ENCODE data around the gene CISD2. TPM values are rescaled to one million over a fixed set of nuclear protein-coding genes. Genes with fewer than 3 reads are reported as not detected.

Gene CISD2
- total RNA-seq, 1 donor from 2014 or later, result 22.7 TPM

GRCh38 chr4:102849579-102850104, 19.1 kb upstream of the CISD2 start:
- TF ChIP-seq CTCF (IDR thresholded peaks at IDR 0.05; ENCODE audit: partially characterized antibody, unreplicated experiment), result no peak
- no peaks in the 10 kb centered on the region for H3K4me1 Mint-ChIP-seq (ENCODE audit: low read depth, unreplicated experiment)
- no peak overlapping the region for H3K4me3 Mint-ChIP-seq (ENCODE audit: unreplicated experiment)

GRCh38 chr4:102850370-102850769, 18.4 kb upstream of the CISD2 start:
- DNase-seq, result no peak
- TF ChIP-seq CTCF (IDR thresholded peaks at IDR 0.05; ENCODE audit: partially characterized antibody, unreplicated experiment), result no peak
- H3K36me3 Mint-ChIP-seq (ENCODE audit: unreplicated experiment), result no peaks in the 10 kb centered on the region
- H3K27me3 Mint-ChIP-seq (ENCODE audit: unreplicated experiment), result peaks cover 1% of the 10 kb centered on the region
- no peaks in the 10 kb centered on the region for H3K4me1 Mint-ChIP-seq (ENCODE audit: low read depth, unreplicated experiment)
- no peaks in the 10 kb centered on the region for H3K9me3 Mint-ChIP-seq (ENCODE audit: unreplicated experiment)
- no peak overlapping the region for H3K4me3 Mint-ChIP-seq (ENCODE audit: unreplicated experiment)
- H3K27ac Mint-ChIP-seq (ENCODE audit: unreplicated experiment), result no peak overlapping the region

More at GRCh38 chr4:102849579-102850104, 19.1 kb upstream of the CISD2 start:
- Mint-ChIP-seq H3K27me3 (ENCODE audit: unreplicated experiment) (peaks cover 1% of the 10 kb centered on the region), H3K27ac (ENCODE audit: unreplicated experiment) (no peak overlapping the region), H3K36me3 (ENCODE audit: unreplicated experiment) (no peaks in the 10 kb centered on the region), H3K9me3 (ENCODE audit: unreplicated experiment) (no peaks in the 10 kb centered on the region)
- DNase-seq, result no peak

- Mint-ChIP-seq H3K36me3 (ENCODE audit: unreplicated experiment) (peaks cover 20% of the 10 kb centered on the region), H3K4me3 (ENCODE audit: unreplicated experiment) (no peak overlapping the region), H3K4me1 (ENCODE audit: low read depth, unreplicated experiment) (no peaks in the 10 kb centered on the region), H3K27me3 (ENCODE audit: unreplicated experiment) (peaks cover 3% of the 10 kb centered on the region), H3K9me3 (ENCODE audit: unreplicated experiment) (peaks cover 6% of the 10 kb centered on the region), H3K27ac (ENCODE audit: unreplicated experiment) (no peak overlapping the region)
- no peak for DNase-seq
- TF ChIP-seq CTCF (IDR thresholded peaks at IDR 0.05; ENCODE audit: partially characterized antibody, unreplicated experiment), result no peak
These were observed 9.8 kb upstream of the CISD2 start for GRCh38 chr4:102858828-102859464.

GRCh38 chr4:102860611-102861324, 8.0 kb upstream of the CISD2 start:
- no peak for TF ChIP-seq CTCF (IDR thresholded peaks at IDR 0.05; ENCODE audit: partially characterized antibody, unreplicated experiment)
- H3K27me3 Mint-ChIP-seq (ENCODE audit: unreplicated experiment), result peaks cover 2% of the 10 kb centered on the region
- no peak overlapping the region for H3K4me3 Mint-ChIP-seq (ENCODE audit: unreplicated experiment)
- no peak overlapping the region for H3K27ac Mint-ChIP-seq (ENCODE audit: unreplicated experiment)
- H3K4me1 Mint-ChIP-seq (ENCODE audit: low read depth, unreplicated experiment), result no peaks in the 10 kb centered on the region
- peaks cover 20% of the 10 kb centered on the region for H3K36me3 Mint-ChIP-seq (ENCODE audit: unreplicated experiment)
- H3K9me3 Mint-ChIP-seq (ENCODE audit: unreplicated experiment), result peaks cover 6% of the 10 kb centered on the region
- no peak for DNase-seq

- H3K27ac Mint-ChIP-seq (ENCODE audit: unreplicated experiment), result no peak overlapping the region
- peaks cover 20% of the 10 kb centered on the region for H3K36me3 Mint-ChIP-seq (ENCODE audit: unreplicated experiment)
- peaks cover 6% of the 10 kb centered on the region for H3K9me3 Mint-ChIP-seq (ENCODE audit: unreplicated experiment)
- TF ChIP-seq CTCF (IDR thresholded peaks at IDR 0.05; ENCODE audit: partially characterized antibody, unreplicated experiment), result no peak
- no peak overlapping the region for H3K4me3 Mint-ChIP-seq (ENCODE audit: unreplicated experiment)
- H3K4me1 Mint-ChIP-seq (ENCODE audit: low read depth, unreplicated experiment), result no peaks in the 10 kb centered on the region
- no peak for DNase-seq
- H3K27me3 Mint-ChIP-seq (ENCODE audit: unreplicated experiment), result peaks cover 2% of the 10 kb centered on the region
These were observed 6.8 kb upstream of the CISD2 start for GRCh38 chr4:102862016-102862415.

Data from glutamatergic neuron (in vitro differentiated cells).